K562 (cell line): Measurements from ENCODE around the gene FRMD4A. TPM values are rescaled to one million over a fixed set of nuclear protein-coding genes. Genes with fewer than 3 reads are reported as not detected.

Experiments
- ATAC-seq: fragments of 200-7000 bp; cut with Tn5 transposase; 3 replicates; pipeline ENCODE4 v1.9.1; 2020; ENCODE audit warnings: moderate library complexity
- BruUV-seq: library from RNA; stranded (reverse); fragments of 400-500 nt; replicated peaks from 2 replicates; lab custom pipeline; 2021; lab: Mats Ljungman, UMichigan
- CTCF ChIA-PET: fragments of 300-600 bp; formaldehyde crosslinking; extraction: SDS; loops from one replicate; lab custom pipeline; 2021; ENCODE audit warnings: low intra/inter-chr PET ratio; lab: Yijun Ruan, JAX
- POLR2A ChIA-PET: fragments of 300-600, 350-650 bp; sonication (Branson Sonifier 250); formaldehyde crosslinking; extraction: SDS; loops from one replicate; lab custom pipeline; 2021; ENCODE audit warnings: antibody characterized with exemption, inconsistent platforms; lab: Yijun Ruan, JAX
- DNase-seq, 4 experiments: peaks; one replicate each; pipeline versions ENCODE4 v3.0.0 to v3.0.0-alpha.2; 2011 to 2018; ENCODE audit warnings: low spot score in 3 of 4, mixed read lengths in 3 of 4; ENCODE audit errors: extremely low read depth in 1 of 4
- FAIRE-seq: peaks from 2 replicates; lab custom pipeline; 2011; peaks lifted over from hg19 to GRCh38; lab: Jason Lieb, UNC
- H2AFZ ChIP-seq: 2 replicates; pipeline ENCODE4 v1.6.0; 2011; ENCODE audit warnings: low read depth, low read length, control low read depth, inconsistent platforms
- H3K27ac ChIP-seq: fragments of 200-600 bp; 3 replicates; pipeline ENCODE4 v1.8.0; 2011; ENCODE audit warnings: low read depth, mild to moderate bottlenecking, control low read depth, inconsistent platforms, low read length, moderate library complexity, mixed read lengths; ENCODE audit errors: extremely low read depth
- H3K27me3 ChIP-seq, 2 experiments: fragments of 300-600 bp in 1 of 2; 2 replicates in 1 of 2; 3 replicates in 1 of 2; pipeline versions ENCODE4 v1.6.0 to v1.8.0; 2011; ENCODE audit warnings: inconsistent platforms in 2 of 2, low read length in 2 of 2, mild to moderate bottlenecking in 1 of 2, mixed read lengths in 1 of 2, moderate library complexity in 1 of 2; ENCODE audit not compliant: control insufficient read depth in 2 of 2, insufficient read depth in 2 of 2
- H3K36me3 ChIP-seq: fragments of 300-600 bp; 3 replicates; pipeline ENCODE4 v1.8.0; 2011; ENCODE audit warnings: mild to moderate bottlenecking, low read length, inconsistent platforms; ENCODE audit not compliant: control insufficient read depth, insufficient read depth
- H3K4me1 ChIP-seq, 2 experiments: fragments of 200-600 bp in 1 of 2; replicated peaks in 1 of 2; 2 replicates in 1 of 2; 3 replicates in 1 of 2; pipeline versions ENCODE4 v1.5.1 to v1.8.0; 2011; ENCODE audit warnings: inconsistent platforms in 2 of 2, low read length in 2 of 2, mild to moderate bottlenecking in 1 of 2, mixed read lengths in 1 of 2, moderate library complexity in 1 of 2; ENCODE audit not compliant: control insufficient read depth in 2 of 2, insufficient read depth in 2 of 2
- H3K4me2 ChIP-seq: 2 replicates; pipeline ENCODE4 v1.6.1; 2011; ENCODE audit warnings: low read length, control low read depth, inconsistent platforms, mixed read lengths; ENCODE audit not compliant: insufficient read depth
- H3K4me3 ChIP-seq: fragments of 200-600 bp; sonication (generic), shearing (Covaris generic); 2 replicates; pipeline ENCODE4 v1.5.1; 2016; ENCODE audit warnings: control low read depth, inconsistent platforms
- H3K79me2 ChIP-seq: fragments of 200-600 bp; 3 replicates; pipeline ENCODE4 v1.8.0; 2011; ENCODE audit warnings: low read length, inconsistent platforms; ENCODE audit not compliant: control insufficient read depth, insufficient read depth
- H3K9ac ChIP-seq, 2 experiments: 2 replicates each; pipeline versions ENCODE4 v1.6.0 to v1.6.1; 2011; ENCODE audit warnings: low read depth in 2 of 2, low read length in 2 of 2, control low read depth in 1 of 2, inconsistent platforms in 1 of 2, mild to moderate bottlenecking in 1 of 2, mixed read lengths in 1 of 2; ENCODE audit not compliant: insufficient read depth in 1 of 2
- H3K9me1 ChIP-seq: one replicate; pipeline ENCODE4 v1.6.0; 2011; ENCODE audit warnings: inconsistent platforms, mild to moderate bottlenecking, low read length, moderate library complexity; ENCODE audit not compliant: control insufficient read depth, insufficient read depth
- H3K9me3 ChIP-seq: replicated peaks from 2 replicates; pipeline ENCODE4 v1.5.1; 2011; ENCODE audit warnings: low read depth, low read length, inconsistent platforms; ENCODE audit not compliant: control insufficient read depth, insufficient read depth
- H4K20me1 ChIP-seq: replicated peaks from 2 replicates; pipeline ENCODE4 v1.6.1; 2011; ENCODE audit warnings: low read length, inconsistent platforms, mixed read lengths; ENCODE audit not compliant: control insufficient read depth, insufficient read depth
- CEBPG ChIP-seq, 3 experiments: fragments of 200-800 bp in 1 of 3; sonication (Bioruptor generic) in 1 of 3; sonication (generic) in 1 of 3; formaldehyde crosslinking in 1 of 3; IDR thresholded peaks in 2 of 3; conservative IDR thresholded peaks in 1 of 3; 2 replicates each; pipeline versions ENCODE4 v1.6.1 to v1.8.0; 2016 to 2022; ENCODE audit warnings: missing compliant biosample characterization in 2 of 3, missing genetic modification characterization in 2 of 3, mild to moderate bottlenecking in 1 of 3, missing genetic modification reagents in 1 of 3
- CHD7 ChIP-seq: fragments of 200-600 bp; sonication (generic); IDR thresholded peaks from one replicate; pipeline ENCODE4 v1.6.1; 2012; ENCODE audit warnings: mild to moderate bottlenecking, low read depth, low read length, inconsistent platforms
- KDM4B ChIP-seq, 2 experiments: fragments of 450-650 bp in 1 of 2; sonication (generic) in 1 of 2; IDR thresholded peaks; 2 replicates each; pipeline ENCODE4 v1.6.1; 2016 to 2017; ENCODE audit warnings: borderline replicate concordance in 2 of 2, antibody characterized with exemption in 1 of 2, low read depth in 1 of 2, mild to moderate bottlenecking in 1 of 2
- NCOR1 ChIP-seq: fragments of 450-650 bp; IDR thresholded peaks from 2 replicates; pipeline ENCODE4 v1.6.1; 2016; ENCODE audit warnings: mild to moderate bottlenecking, moderate library complexity
- OTX1 ChIP-seq: fragments of 450-650 bp; formaldehyde crosslinking; IDR thresholded peaks from 2 replicates; pipeline ENCODE4 v1.4.0; 2022; ENCODE audit warnings: mild to moderate bottlenecking
- ZBED1 ChIP-seq: IDR thresholded peaks from 2 replicates; pipeline ENCODE4 v1.6.1; 2014
- ZFP91 ChIP-seq: sonication (generic); formaldehyde crosslinking; IDR thresholded peaks from 2 replicates; pipeline ENCODE4 v1.8.0; 2022; ENCODE audit warnings: mild to moderate bottlenecking, missing genetic modification reagents
- ZNF717 ChIP-seq: fragments of 250-450 bp; sonication (Bioruptor Pico); IDR thresholded peaks from 2 replicates; pipeline ENCODE4 v1.5.0; 2021
- WGBS: fragments of 100-300 bp; shearing (Covaris generic); methylation state at CpG from one replicate; pipeline ENCODE4 v1.1.6; 2016; ENCODE audit warnings: low coverage, mixed read lengths; ENCODE audit not compliant: insufficient coverage; ENCODE audit errors: missing lambda C conversion rate; 5-methylcytosine and 5-hydroxymethylcytosine counted together
- in situ Hi-C: fragments of 300-500 bp; cut with MboI; formaldehyde crosslinking; loops from 4 replicates; pipeline ENCODE4 v1.15.0; 2018; ENCODE audit warnings: inconsistent platforms, mixed read lengths
- intact Hi-C: fragments of 100-400 bp; cut with micrococcal nuclease; formaldehyde crosslinking; loops from 2 replicates; pipeline ENCODE4 v1.14.2; 2022
- polyA plus RNA-seq, 8 experiments: library from polyadenylated mRNA; depleted of rRNA in 4 of 8; stranded (reverse) in 5 of 8; unstranded in 3 of 8; fragments of >200 nt; fragmentation: Nextera tagmentation in 2 of 8; fragmentation: Illumina TruSeq in 1 of 8; extraction: Ambion mirVana in 2 of 8; extraction: Trizol in 1 of 8; gene quantifications; 2 replicates each; pipeline versions ENCODE4 v1.2.1 to v1.2.3, GENCODE V29; 2011 to 2014; ENCODE audit warnings: inconsistent platforms in 1 of 8, missing spikeins in 1 of 8
- total RNA-seq, 7 experiments: library from RNA; depleted of rRNA in 6 of 7; stranded (reverse); fragments of >200 nt in 6 of 7; fragmentation: Illumina TruSeq in 2 of 7; extraction: Trizol in 2 of 7; gene quantifications; 2 replicates each; pipeline versions ENCODE4 v1.2.1 to v1.2.3, GENCODE V29; 2011 to 2021; ENCODE audit warnings: low replicate concordance in 1 of 7

The FRMD4A gene
- total and polyA plus RNA-seq, 9 of the 15 experiments (the other 6 are each of a cell fraction or from before 2014, with no cell fraction given) = 0.80 to 5.2 (median 3.0) TPM

- Histone ChIP-seq H3K36me3 (no peaks in the 10 kb centered on the region), H3K9ac (no peak overlapping the region), H3K9me1 (no peaks in the 10 kb centered on the region), H3K9me3 (no peaks in the 10 kb centered on the region), H3K27me3 (no peaks in the 10 kb centered on the region; a peak in 1 of 5 replicates), H3K27ac (no peak overlapping the region), H3K4me3 (no peak overlapping the region), H3K79me2 (no peaks in the 10 kb centered on the region), H4K20me1 (no peaks in the 10 kb centered on the region), H3K4me2 (no peak overlapping the region), H2AFZ (no peak overlapping the region), H3K4me1 (no peaks in the 10 kb centered on the region)
- FAIRE-seq (no peak), ATAC-seq (no peak), DNase-seq (no peak)
- CTCF ChIA-PET = no interaction called here
- in situ Hi-C loops (no loop called here), intact Hi-C loops (no loop called here)
- POLR2A ChIA-PET = no interaction called here
- 0% methylated on average over 3 of the region's 3 CpGs for WGBS
- BruUV-seq = no TSS peak
- TF ChIP-seq CEBPG (CRISPR knock-in tag; IDR thresholded peaks at IDR 0.05) (no peak), CEBPG (tag; conservative IDR thresholded peaks at IDR 0.05 in 1 of 2, IDR thresholded peaks at IDR 0.05 in 1 of 2) (no peak), ZBED1 (no peak), NCOR1 (no peak), KDM4B (IDR thresholded peaks at IDR 0.05; ENCODE audit: borderline replicate concordance in 2 of 2, low read depth in 1 of 2) (no peak), ZNF717 (CRISPR knock-in tag) (no peak), CHD7 (no peak), OTX1 (no peak), ZFP91 (CRISPR knock-in tag) (no peak)
These were observed 488.6 kb downstream of the FRMD4A start for GRCh38 chr10:13842117-13842516.
